Epidermal melanocyte (primary cell): ENCODE data around the gene MMP19.
"Not testable (repeated sequence)": the region's sequence is repeated elsewhere in the genome, so short reads cannot be mapped to it uniquely, and the experiment has no call there.

Source experiments
- DNase-seq: peaks from one replicate; pipeline ENCODE4 v3.0.0; 2011; ENCODE audit warnings: low spot score; ENCODE audit not compliant: insufficient read length

The MMP19 gene

GRCh38 chr12:55842681-55843429 lies at the start of gene MMP19:
Gene MMP19 (minus strand): TSS chr12:55842936. CDS start chr12:55842830, 106 bp downstream.
- no peak for DNase-seq

DNA sequence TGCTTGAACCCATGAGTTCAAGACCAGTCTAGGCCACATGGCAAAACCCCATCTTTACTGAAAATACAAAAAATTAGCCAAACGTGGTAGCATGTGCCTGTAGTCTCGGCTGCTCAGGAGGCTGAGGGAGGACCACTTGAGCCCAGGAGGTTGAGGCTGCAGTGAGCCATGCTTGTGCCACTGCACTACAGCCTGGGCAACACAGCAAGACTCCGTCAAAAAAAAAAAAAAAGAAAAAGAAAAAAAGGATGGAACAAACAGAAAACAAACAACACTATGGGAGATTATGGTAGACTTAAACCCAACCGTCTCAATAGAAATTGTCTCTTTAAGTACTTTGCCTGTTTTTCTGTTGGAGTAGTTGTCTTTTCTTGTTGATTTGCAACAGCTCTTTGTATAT lies 48.6 kb upstream of the MMP19 start:
- no peak for DNase-seq

DNA sequence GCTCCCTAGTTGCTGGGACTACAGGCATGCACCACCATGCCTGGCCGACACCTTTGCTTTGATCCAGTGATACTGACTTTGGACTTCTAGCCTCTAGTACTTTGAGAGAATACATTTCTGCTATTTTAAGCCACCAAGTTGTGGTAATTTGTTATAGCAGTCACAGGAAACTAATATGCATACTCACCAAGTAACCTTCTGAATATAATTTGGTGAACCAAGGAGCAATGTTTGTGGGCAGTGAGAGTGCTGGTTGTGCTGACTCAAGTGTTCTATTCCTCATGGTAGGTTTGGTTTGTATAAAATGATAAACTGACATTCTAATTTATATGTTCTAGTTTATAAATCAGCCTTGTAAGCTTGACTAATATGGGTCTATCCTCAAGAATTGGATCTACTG lies 42.4 kb upstream of the MMP19 start:
- DNase-seq, result no peak

- DNase-seq, result no peak
Measured at GRCh38 chr12:55877824-55878223, 35.1 kb upstream of the MMP19 start.

DNA sequence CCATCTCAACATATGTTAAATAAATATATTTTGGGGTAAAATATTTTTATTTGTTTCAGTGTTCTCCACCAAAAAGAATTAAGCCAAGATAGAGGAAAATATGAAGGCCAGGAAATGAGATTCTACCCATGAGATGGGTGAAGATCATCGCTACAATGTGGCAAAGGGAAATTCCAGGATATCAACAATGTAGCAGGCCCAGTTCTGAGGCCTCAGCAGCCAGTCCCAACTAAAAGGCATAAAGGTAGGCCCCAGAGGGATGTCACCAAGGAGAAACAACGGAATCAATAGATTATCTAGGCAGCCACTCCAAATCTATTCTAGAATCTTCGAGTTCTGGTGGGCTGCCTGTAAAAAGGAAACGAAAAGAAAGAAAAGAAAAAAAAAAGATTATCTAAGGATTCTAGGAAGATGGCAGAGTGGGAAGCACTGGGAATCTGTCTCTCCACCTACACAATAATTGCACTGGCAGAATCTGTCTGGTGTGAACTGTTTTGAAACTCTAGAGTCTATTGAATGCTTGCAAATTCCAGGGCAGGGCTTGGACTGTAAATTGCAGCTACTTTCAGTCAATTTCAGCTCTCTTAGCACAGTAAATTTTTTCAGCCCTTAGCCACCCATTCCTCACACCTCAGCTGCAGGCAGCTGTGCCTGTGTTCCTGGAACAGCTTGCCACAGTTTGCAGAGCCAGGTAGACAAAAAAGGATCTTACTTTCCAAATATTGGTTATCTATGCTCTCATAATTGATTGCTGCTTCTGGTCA lies 33.1 kb upstream of the MMP19 start:
- no peak for DNase-seq

DNA sequence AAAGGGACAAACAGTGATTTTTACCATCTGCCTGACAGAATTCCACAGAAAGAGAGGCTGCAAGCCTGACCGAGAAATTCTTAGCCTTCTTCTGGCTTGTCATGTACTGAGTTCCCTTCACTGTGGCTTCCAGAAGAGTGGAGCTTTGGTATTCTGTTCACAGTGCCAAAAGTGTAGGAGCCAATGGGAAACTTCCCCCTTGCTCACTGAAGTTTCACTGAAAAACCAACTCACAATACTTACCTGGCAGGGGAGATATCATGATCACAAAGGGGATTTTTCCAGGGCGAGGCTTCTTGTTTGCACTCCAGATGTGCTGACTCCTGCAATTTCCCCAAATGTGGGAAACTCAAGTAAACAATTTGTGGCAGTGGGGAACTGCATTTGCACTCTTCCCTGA lies 31.7 kb upstream of the MMP19 start:
- no peak for DNase-seq

DNA sequence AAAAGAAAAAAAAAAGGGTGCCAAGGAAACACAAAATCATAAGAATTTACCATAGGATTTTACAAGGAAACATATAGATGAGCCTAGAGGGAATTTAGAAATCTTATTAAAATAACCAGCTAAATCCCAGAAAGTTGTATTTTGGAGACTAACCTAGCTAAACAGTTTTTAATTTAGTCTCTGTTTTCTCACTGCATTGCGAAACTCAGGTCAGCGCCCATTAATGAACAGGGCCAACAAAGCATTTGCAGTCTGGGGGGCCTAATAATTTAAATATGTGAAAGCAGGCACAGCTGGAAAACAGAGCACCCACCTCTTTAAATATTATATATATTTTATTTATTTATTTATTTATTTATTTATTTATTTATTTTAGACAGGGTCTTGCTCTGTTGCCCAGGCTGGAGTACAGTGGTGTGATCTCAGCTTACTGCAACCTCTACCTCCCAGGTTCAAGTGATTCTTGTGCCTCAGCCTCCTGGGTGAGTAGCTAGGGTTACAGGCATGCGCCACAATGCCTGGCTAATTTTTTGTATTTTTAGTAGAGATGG lies 23.8 kb upstream of the MMP19 start:
- DNase-seq, result not testable (repeated sequence)

DNA sequence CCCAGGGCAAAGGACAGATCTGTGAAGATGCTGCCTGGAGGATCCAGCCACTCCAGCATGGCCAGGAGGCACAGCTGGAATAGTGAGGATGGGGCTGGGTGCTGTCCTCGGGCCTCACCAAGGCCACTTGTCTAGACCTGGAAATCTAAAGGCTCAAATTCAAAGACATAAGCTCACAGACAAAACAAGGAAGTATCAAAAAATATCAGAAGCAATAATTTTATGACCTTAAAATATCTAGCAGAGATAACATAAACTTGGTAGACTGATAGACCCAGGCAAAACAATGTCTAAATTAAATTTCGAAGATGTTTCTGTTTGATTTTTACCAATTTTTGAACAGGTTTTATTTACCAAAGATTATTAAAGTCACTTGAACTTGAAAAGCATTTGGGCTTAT lies 22.6 kb upstream of the MMP19 start:
- no peak for DNase-seq

DNA sequence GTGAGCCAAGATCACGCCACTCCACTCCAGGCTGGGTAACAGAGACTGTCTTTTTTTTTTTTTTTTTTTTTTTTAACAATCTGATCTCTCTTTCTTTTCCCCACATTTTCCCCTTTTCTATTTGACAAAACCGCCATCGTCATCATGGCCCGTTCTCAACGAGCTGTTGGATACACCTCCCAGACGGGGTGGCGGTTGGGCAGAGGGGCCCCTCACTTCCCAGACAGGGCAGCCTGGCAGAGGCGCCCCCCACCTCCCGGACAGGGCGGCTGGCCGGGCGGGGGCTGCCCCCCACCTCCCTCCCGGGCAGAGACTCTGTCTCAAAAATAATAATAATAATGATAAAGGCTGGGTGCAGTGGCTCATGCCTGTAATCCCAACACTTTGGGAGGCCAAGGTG lies 20.2 kb upstream of the MMP19 start:
- not testable (repeated sequence) for DNase-seq

- no peak for DNase-seq
Measured at GRCh38 chr12:55862286-55862685, 19.6 kb upstream of the MMP19 start.

GRCh38 chr12:55861871-55862270 lies 19.1 kb upstream of the MMP19 start:
- no peak for DNase-seq

- DNase-seq, result no peak
Measured at GRCh38 chr12:55861396-55861795, 18.7 kb upstream of the MMP19 start.

GRCh38 chr12:55852740-55853139 lies 10.0 kb upstream of the MMP19 start:
- DNase-seq, result no peak

- no peak for DNase-seq
Measured at GRCh38 chr12:55850893-55851292, 8.2 kb upstream of the MMP19 start.

DNA sequence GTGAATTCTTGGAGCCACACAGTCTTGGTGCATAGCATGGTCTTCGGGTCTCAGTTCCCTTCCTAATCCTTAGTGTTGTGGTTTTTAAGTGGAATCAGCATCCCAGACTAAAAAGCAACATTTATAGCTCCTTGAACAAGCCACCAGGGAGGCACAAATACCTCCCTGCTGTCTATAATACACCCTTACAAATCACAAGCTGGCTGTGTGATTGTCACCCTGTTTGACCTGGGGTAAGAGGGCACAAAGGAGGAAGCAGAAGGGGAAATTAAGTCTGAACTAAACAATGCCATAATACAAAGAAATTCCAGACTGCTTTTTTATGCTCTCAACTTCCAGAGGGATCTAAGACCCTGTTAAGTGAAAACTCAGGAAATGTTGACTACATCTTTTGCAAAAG lies 7.7 kb upstream of the MMP19 start:
- no peak for DNase-seq

DNA sequence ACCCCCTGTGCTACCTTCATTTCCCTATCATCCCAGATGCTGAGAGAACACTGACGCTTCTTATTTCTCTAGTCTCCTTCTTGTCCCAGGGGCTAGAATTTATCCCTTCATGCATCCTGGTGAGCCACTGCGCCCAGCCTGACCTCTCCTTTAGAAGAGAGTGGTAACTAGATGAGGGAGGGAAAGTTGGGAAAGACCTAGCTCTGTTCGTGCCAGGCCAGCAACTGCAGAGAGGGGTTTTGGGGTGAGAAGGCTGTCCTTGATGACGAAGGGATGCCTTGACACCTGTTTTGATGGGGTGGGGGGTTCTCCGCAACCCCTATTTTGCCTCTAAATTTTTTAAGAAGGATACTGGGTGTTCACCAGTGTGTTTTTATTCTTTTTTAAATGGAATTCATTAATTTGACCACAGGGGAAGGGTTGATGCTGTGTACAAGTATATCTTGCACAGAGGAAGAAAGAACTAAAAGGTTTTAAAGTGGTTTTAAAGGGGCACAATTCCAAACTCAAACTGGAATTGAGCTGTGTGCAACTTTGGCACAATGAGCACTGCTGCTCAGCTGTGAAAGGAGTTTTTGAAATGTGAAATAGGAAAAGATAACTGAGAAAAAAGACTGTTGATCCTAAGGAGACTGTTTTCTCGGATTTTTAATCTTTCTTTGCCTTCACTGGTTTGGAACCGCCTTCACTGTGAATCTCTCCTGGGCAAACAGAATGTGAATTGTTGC lies 7.0 kb upstream of the MMP19 start:
- DNase-seq, result no peak

DNA sequence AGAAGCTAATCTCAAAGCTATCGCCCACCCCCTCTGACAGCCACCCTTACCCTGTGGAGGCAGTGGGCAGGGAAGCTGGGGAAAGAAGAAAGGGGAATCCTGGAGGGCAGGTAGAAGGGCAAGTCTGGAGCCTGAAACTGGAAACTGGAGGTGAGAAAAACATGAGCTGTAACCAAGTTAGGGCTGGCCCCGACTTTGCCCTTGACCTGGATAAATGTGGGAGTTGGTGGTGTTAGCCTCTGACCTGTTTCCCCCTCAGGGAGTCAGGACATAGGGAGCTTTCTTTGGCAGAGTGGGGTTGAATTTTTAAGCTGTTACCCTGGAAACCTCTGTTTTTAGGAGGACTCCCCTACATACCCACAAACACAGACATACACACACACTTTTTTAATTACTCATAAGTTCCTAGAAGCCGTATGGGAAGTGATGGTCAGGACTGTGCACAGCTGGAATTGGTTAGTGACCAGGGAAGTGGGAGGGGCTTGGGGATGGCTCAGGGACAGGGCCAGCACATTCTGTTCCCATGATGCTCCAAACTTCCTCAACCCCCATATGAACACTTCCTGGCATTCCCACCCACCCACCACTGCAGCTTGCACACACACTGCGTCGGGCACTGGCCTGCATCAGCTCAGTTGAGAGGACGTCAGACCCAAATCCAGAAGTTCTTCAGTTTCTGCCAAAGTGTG lies 5.0 kb upstream of the MMP19 start:
- DNase-seq, result no peak

DNA sequence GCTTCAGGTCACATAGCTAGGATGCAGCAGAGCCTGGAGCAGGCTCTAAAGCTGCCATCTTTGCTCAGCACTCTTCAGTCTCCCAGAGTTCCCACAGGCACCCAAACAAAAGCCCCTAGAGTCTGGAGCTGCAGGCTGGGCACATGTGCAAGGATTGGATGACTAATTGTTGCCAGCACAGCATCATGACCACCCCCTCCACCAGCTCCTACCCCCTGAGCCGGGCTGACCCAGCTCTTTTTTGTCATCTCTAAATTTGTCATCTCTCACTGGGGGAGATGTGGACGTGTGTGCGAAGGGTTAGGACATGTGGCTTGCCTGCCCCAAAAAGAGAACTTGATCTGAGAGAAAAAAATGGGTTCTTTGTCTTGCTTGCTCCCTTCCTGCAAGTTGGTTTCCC lies 4.3 kb upstream of the MMP19 start:
- no peak for DNase-seq

DNA sequence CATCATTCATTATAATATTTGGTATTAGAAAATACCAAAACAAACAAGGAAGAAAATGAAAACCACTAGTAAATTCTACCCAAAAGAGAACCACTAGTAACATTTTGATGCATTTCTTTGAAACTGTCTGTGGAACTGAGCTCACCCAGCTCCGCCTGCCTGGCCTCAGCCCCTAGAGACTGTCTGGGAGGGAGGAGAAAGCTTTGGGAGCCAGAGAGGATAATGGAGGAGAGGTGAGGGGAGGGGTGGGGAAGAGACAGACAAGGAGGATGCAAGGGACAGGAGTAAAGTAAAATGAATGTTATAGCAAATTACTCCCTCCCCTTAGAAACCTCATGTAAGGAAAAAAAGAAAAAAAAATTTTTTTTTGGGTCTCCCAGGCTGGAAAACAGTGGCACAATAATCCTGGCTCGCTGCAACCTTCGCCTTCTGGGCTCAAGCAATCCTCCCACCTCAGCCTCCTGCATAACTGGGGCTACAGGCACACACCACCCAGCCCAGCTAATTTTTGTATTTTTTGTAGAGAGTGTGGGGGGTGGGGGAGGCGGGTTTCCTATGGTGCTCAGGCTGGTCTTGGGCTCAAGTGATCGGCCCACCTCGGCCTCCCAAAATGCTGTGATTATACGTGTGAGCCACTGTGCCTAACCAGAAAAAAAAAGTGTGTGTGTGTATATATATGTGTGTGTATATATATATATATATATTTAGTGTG lies 3.2 kb upstream of the MMP19 start:
- DNase-seq, result no peak

GRCh38 chr12:55845361-55845760 lies 2.6 kb upstream of the MMP19 start:
- DNase-seq, result no peak

GRCh38 chr12:55844961-55845360 lies 2.2 kb upstream of the MMP19 start:
- DNase-seq, result no peak
